Measurements from ENCODE around the gene ENTR1.

The ENTR1 gene

GRCh38 chr9:136376457-136376856 is 34.0 kb downstream of the ENTR1 start:
- no peak for DNase-seq (ENCODE audit: low read depth)

DNA sequence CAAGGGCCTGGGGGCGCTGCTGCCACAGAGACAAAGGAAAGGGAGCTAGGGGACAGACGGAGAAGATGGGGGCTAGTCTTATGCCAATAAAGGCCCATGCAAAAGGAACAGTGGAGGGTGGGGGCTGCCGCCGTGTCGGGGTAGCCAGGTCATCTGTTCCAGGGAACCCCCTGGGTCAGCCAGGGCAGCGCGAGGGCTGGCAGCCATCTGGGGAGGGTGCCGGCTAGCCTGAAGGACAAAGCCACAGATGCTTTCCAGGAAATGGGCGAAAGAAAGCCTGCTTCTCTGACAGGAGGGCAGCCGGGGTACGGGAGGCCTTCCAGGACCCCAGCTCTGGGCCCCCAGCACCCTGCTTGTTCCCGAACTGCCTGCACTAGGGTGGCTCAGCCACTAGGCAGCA is 35.3 kb downstream of the ENTR1 start:
- no peak for DNase-seq (ENCODE audit: low read depth)

DNA sequence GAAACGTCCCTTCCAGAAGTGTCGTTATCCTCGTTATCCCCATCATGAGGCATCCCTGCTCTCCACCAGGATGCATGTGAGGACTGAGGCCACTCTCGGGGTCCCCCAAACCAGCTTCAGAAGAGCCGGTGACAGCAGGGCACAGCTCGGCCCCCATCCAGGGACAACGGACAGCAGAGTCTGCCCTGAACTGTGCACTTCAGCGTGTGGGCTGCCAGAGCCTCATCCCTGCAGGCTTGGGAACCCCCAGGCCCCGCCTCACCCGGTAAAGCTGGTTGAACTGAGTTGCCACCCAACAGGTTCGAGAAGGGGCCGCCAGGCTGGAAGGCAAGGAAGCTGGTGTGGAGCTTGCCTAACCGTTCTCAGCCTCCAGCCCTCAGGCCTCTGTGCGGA is 36.2 kb downstream of the ENTR1 start:
- DNase-seq (ENCODE audit: low read depth), result no peak

- no peak for DNase-seq (ENCODE audit: low read depth)
Measured at GRCh38 chr9:136373300-136374182, 36.9 kb downstream of the ENTR1 start, which contains the start of gene CARD9. Gene CARD9, minus strand, starts transcription at chr9:136373669. Its CDS starts 1,591 bp downstream, at chr9:136372078.

- peak; percentile 76 for DNase-seq (ENCODE audit: low read depth)
Measured at GRCh38 chr9:136372561-136373299, 37.7 kb downstream of the ENTR1 start.

DNA sequence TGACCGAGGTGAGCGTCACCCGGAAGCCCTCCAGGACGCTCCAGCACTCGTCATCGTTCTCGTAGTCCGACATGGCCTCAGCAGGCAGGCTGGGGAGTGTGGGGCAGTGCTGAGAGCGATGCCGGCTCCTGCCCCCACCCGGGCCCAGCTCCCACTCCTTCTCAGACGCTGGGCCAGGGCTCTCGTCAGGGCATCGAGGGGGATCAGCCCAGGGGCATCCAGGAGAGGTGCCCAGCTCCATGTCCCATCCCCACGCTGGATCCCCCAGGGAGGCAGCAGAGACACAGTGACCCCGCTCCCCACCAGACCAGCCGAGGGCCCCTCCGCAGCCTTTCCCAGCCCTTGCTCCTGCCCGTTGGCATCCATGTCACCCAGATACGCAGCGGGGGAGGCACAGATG is 38.4 kb downstream of the ENTR1 start:
- DNase-seq (ENCODE audit: low read depth), result no peak

- no peak for DNase-seq (ENCODE audit: low read depth)
Measured at GRCh38 chr9:136371533-136371880, 38.9 kb downstream of the ENTR1 start.

DNA sequence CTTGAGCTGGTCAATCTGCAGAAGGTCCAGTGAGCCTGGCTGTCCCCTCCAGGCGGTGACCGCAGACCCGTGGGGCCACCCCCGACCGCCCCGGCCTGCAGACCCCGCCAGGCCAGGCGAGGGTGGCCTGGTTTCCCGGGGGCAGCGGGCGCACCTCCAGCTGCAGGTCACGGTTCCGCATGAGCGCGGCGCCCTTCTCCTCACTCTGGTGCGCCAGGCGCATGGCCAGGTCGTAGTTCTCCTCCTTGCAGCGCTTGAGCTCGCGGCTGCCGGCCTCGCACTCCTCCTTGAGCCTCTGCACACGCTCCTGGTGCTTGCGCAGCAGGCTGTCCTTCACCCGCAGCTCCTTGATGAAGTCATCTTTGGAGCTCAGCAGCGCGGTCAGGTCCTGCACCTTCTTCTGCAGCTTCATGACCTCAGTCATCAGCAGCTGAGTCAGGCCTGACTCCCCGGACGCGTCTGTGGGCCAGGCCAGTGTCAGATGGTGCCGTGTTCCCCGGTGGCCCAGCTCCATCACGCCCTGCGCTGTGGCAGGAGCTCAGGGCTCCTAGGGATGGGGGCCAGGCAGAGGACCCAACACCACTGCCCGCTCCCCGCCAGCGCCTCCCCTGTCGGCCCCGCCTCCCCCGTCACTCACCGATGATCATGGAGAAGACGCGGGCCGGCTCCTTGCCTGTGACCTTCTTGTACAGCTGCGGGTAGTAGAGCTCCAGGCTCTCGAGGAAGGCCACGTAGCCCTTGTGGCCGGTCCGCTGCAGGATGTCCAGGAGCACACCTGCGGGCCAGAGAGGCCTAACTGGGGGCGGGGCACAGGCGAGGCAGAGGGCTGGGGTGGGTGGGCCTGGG is 39.5 kb downstream of the ENTR1 start:
- DNase-seq (ENCODE audit: low read depth), result peak; percentile 92

DNA sequence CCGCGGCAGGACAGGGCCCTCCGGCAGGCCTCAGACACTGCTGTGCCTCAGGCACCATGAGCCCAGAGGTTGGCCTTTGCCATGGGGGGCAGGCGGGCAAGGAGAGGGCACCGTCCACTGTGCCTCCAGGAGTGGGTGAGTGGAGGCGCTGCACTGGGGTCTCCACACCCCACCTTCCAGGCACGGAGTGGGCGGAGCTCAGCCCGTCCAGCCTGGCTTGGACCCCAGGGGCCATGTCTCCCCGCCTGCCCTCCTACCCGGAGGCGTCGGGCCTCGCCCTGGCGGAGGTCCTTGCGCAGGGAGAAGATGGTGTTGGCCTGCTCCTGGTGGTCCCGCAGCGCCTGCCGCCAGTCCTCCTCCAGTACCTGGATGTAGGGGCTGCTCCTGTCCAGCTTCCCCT is 40.4 kb downstream of the ENTR1 start:
- DNase-seq (ENCODE audit: low read depth), result no peak

GRCh38 chr9:136368190-136368589 is 42.2 kb downstream of the ENTR1 start:
- DNase-seq (ENCODE audit: low read depth), result no peak

DNA sequence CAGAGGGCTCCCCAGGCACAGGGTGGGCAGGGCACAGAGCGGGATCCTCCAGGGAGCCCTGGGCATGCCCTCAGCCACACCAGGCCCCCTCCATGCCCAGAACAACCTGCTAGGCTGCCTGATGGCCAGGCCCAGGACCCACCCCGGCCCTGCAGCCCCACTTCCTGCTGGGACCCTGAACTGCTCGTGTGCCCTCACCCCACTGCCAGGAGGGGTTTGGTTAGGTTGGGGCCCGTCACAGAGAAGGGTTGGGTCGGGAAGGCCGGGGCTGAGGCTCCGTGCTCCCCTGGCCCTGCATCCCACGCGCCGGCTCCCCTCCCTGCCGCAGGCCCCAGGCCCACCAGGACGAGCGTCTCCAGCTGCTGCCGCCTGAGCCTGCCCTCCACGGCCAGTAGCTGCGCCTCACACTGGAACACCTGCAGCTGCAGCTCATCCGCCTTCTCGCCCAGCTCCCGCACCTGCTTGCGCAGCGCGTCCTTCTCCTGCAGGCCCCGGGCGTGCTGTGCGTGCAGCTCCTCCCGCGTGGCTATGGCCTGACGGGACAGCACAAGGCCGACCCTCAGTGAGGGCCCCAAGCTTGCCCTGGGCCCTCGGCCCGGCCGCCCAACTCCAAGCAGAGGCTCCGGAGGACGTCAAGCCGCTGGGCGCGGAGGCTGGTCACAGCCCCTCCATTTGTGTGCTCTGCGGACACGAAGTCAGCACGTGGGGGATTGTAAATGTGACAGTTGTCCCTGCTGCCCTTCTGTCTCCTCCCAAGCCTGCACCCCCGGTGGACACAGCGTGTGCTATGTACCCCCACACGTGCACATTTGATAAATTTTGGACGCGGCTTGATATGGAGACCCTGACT is 42.9 kb downstream of the ENTR1 start:
- DNase-seq (ENCODE audit: low read depth), result no peak

DNA sequence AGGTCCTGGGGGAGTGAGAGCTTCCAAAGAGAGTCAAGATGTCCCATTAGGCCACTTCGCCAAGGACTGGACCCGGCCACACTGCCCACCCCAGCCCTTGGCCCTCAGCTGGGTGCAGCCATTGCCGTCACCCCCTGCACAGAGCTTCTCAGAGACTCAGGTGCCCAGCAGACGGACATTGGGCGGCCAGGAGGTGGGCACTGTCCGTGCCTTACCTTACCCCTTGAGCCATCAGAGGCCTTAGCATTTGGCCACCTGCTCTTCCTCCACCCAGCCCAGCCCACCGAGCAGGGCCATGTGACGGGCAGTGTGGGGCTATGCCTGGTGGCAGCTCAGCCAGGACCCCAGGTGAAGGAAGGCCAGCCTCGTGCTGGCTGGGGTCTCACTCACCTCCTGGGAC is 43.6 kb downstream of the ENTR1 start:
- no peak for DNase-seq (ENCODE audit: low read depth)

DNA sequence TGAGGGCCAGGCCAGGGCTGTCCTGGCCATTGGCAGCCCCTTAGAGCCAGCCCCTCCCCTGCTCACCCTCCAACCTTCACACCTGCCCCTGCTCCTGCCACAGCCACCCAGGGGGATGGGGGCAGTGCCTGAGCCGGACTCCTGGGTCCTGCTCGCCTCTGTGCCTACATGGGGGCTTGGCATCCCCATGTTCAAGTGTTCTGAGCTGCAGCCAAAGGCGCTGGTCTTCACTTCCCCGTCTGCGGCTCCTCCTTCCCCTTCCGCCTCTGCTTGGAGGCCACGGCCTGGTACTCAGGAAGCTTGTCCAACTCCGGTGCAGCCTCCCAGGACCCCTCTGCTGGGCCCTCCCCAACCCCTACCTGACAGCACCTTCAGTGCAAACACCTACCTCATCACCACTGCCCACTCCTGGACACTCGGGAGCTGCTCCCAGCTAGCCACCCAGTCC is 44.6 kb downstream of the ENTR1 start:
- no peak for DNase-seq (ENCODE audit: low read depth)

GRCh38 chr9:136364942-136365774 is 45.3 kb downstream of the ENTR1 start:
- no peak for DNase-seq (ENCODE audit: low read depth)

DNA sequence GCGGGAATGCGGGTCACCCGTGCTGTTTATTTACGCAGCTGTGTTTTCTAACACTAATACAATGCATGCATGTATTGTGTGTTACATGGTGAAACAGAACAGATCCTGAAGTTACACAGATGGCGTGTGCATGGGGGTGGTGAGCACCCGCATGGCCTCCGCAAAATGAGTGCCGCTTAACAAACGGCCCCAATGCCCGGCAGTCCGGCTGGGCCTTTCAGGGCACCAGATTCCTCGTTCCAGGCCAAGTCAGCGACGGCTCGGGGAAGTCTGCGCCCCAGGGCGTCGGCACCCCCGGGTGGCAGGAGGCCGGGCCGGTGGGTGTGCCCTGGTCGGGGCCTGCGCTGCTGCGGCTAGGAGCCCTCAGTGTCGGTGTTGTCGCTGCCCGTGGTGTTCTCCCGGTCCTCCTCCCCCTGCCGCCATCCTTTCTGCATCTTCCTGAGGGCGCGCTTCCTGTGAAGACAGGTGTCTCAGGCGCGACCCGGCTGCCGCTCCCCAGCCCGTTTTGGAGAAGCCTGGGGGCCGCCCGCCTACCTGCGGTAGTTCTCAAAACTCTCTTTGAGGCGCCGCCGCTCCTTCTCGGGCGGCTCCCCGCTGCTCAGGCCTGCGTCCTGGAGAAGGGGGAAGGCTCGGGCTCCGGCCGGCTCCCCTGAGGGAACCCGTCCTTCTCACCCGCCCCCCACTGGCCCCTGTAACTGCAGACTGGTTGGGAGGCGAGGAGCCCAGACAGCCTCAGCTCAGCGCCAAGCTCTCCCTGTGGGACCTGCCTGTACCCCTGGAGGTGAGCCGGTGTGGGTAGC is 46.3 kb downstream of the ENTR1 start:
- no peak for DNase-seq (ENCODE audit: low read depth)

GRCh38 chr9:136363106-136363948 is 47.1 kb downstream of the ENTR1 start, which contains the start of gene DNLZ:
Gene DNLZ, minus strand, starts transcription at chr9:136363744. Its CDS starts 30 bp downstream, at chr9:136363714.
- peak; percentile 96 for DNase-seq (ENCODE audit: low read depth)

DNA sequence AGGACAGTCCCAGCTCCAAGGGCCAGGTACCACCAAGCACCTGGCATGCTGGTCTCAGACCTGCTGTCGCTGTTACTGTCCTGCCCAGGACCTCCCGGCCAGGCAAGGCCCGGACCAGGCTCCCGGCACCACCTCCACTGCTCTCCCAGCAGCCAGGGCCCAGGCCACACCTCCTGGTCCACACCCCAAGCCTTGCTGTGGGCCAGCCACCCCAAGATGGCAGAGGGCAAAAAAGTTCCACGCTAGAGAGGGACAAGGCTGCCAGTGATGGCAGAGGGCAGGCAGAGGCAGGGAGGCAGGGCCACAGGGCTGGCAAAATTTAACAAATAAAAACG is 48.0 kb downstream of the ENTR1 start:
- no peak for DNase-seq (ENCODE audit: low read depth)

- DNase-seq (ENCODE audit: low read depth), result no peak
Measured at GRCh38 chr9:136361754-136362449, 48.5 kb downstream of the ENTR1 start.

Measured in ELR (cell line).